HG02678 (cell line): ENCODE measurements around the gene GGA3.

Experiments
- ATAC-seq: cut with Tn5 transposase; IDR thresholded peaks from one replicate; pipeline ENCODE4 v1.9.1; 2021; ENCODE audit warnings: mild to moderate bottlenecking, moderate library complexity; ENCODE audit not compliant: unreplicated experiment

The GGA3 gene

GRCh38 chr17:75250009-75250471, 11.4 kb downstream of the GGA3 start:
- ATAC-seq: peak; percentile 87

DNA sequence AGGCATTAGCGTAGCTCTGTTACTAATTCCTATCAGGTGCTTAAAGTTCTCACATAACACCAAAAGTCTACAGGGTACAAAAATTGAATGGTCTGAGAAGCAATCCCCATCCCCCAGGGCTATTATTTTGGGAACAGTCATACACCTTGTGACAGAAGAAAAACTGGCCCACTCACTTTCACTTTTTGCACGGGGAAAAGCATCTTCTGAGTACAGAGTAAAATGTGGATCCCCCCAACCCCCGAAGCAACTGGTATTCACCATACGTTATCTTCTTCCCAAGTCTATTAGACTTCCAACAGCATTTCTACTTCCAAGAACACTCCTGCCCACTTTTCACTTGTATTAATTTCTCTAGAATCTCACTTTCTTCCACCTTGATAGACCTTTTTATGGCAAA, 11.8 kb downstream of the GGA3 start:
- no peak for ATAC-seq

DNA sequence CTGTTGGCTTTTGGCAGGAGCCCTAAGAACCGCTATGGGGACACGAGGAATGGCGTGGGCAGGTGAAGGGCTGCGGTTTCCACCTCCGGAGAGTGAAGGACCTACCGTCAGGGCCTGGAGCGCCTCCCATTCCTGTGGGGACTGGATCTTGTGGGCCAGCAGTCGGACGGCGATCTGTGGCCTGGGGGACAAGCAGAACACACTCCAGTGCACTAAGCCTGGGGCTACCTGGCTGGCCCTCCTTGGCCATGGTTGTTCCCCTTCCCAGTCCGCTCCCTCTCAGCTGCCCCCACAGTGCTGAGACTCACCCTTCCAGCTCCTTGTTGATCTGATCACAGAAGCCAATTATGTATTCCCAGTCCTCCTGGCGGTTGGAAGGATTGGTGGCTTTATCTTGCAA, 15.0 kb downstream of the GGA3 start:
- no peak for ATAC-seq

DNA sequence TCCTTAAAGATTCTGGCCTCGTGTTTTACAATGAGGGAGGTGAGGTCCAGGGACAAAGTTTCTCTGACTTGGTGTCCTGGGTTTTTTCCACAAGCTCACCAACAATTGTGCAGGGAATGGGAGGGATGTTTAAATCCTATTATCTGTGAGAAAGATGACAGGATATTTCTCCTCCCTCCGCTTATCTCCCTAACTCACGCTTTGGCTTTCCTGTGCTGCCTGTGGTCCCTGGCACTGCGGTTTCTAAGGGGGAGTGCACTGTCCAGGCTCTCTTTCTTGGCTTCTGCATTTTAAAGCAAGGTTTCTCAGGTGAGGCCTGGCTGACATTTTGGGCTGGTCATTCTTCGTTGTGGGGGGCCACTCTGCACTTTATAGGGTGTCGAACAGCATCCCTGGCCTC, 16.4 kb downstream of the GGA3 start:
- ATAC-seq: no peak

GRCh38 chr17:75244133-75244866, 17.1 kb downstream of the GGA3 start:
- ATAC-seq: no peak

GRCh38 chr17:75242461-75243042, 18.9 kb downstream of the GGA3 start:
- ATAC-seq: no peak

DNA sequence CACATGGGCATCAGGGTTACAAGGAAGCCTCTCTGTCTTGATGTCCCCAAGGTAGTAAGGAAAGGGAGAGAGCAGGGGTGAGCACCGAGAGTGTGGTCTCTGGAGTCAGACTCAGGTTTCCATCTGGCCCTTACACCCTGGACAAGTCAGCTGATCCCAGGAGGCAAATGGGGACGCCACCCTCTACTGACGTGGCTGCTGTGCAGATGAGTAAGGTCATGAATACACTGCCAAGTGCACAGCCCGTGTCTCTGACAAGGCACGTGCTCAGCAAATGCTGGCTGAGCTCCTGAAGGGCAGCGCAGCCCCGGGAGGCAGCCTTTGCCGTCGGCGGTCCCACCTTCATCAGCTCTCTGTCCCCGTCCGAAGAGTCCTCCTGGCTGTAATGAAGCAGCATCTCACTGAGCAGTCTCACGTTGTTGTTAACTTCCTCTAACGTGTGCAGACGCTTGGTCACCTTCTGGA, 19.4 kb downstream of the GGA3 start:
- no peak for ATAC-seq

DNA sequence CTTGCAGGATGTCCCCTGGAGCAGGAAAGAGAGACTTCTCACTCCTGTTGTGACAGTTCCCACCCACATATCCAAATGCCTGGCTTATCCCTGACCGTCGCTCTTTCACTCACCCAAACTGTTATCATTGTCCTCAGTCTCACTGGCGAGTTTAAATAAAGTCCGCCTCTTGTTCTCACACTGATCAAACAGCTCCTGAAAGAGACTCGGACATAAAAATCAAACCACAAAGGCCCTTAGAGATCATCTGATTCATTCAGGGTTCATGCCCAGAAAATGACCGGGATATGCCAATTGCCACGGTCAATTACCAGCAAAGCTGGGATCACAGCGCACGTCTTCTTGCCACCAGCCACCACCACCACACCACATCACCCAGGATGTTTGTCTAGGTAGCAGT, 19.9 kb downstream of the GGA3 start:
- no peak for ATAC-seq

GRCh38 chr17:75241143-75241430, 20.3 kb downstream of the GGA3 start:
- no peak for ATAC-seq

- ATAC-seq: no peak
Observed at GRCh38 chr17:75240394-75241142, 20.8 kb downstream of the GGA3 start.

DNA sequence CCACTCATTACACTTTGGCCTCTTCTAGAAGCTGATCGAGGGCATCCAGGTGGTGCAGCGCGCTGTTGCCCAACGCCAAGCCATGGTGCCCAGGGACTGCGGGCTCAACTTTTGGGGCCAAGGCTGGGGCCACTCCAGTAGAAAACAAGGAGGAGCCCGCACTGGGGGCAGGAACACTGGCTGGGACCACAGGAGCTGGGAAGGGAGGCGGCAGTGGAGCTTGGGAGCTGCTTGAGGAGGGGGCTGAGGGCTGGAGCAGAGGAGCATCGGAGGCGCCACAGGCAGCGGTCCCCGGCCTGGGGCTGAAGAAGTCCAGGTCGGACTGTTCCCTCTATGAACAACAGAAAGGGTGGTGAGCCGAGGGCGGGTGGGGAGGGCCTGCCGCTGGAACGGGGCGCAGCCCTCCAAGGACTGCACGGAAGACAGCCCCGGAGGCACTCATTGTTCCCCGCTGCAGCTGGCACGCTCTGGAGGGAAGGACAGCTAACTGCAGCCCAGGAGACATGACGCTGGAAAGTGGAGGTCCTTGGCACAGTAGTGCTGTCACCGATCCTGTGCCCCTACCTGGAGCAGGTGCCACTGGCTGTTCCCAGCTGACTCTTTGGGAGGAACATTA, 21.5 kb downstream of the GGA3 start:
- ATAC-seq: no peak

- ATAC-seq: no peak
Observed at GRCh38 chr17:75239214-75239613, 22.2 kb downstream of the GGA3 start.

- ATAC-seq: no peak
Observed at GRCh38 chr17:75238684-75239191, 22.7 kb downstream of the GGA3 start.

DNA sequence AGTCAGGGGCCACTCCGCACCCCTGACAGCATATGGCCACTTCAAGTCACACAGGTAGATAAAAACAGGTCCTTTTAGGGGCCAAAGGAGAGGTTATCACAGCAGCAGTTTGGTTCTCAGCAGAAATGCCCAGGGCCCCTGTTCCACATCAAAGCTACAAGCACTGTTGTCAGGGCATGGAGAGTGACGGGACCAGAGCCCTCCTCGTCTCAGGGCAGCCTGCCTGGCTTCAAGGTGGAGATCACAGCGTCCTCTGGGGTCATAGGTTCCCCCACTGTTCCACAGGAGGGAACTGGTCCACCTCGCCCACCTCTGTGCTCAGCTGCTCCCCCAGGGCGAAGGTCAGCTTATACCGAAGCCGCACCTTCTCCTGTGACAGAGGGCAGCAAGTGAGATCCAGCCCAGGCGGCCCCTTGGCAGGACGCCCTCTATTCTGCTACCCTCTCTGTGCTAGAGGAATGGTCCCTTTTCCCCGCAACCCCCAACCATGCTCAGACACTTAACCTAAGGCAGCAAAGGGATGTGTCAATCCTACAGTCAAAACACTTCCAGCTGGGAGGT, 23.3 kb downstream of the GGA3 start:
- ATAC-seq: no peak

DNA sequence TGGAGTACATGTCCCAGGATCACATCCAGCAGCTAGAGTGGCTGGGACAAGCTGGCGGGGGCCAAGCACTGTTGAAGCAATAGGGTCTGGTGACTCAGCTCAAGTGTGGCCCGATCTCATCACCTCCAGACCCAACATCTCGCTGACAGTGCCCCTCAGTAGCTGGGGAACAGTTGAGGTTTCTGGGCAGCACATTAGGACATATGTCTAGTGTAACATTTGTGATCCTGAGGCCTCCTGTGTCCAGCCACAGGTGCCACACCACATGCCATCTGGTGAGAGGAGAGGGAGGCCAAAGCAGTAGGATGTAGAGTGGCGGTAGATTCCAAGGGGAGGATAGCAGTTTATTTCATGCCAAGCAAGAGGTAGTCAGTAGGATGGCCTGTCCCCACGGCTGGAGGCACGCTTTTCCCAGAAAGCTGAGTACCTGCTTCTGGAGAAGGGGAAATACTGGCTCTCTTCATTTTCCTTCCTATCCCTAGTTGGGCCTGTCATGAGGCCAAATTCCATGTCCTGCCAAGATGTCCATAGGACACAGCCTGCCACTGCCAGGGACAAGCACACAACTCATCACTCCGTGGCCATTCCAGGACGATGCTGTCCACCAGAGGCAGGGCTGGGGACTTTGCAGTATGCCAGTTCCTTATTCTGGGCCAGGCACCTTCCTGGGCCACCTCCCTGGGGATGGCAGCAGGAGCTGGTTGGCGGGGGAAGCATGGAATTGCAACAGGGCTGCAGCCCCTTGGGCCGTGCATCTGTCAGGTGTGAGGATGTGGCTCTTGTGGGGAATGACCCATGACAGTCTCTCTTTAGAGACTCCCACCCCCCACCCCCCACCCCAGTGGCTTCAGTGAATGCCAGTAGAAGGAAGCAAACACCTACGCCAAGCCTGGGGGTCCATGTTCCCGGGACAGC, 24.0 kb downstream of the GGA3 start:
- ATAC-seq: no peak

GRCh38 chr17:75232786-75233185, 28.6 kb downstream of the GGA3 start:
- ATAC-seq: no peak

DNA sequence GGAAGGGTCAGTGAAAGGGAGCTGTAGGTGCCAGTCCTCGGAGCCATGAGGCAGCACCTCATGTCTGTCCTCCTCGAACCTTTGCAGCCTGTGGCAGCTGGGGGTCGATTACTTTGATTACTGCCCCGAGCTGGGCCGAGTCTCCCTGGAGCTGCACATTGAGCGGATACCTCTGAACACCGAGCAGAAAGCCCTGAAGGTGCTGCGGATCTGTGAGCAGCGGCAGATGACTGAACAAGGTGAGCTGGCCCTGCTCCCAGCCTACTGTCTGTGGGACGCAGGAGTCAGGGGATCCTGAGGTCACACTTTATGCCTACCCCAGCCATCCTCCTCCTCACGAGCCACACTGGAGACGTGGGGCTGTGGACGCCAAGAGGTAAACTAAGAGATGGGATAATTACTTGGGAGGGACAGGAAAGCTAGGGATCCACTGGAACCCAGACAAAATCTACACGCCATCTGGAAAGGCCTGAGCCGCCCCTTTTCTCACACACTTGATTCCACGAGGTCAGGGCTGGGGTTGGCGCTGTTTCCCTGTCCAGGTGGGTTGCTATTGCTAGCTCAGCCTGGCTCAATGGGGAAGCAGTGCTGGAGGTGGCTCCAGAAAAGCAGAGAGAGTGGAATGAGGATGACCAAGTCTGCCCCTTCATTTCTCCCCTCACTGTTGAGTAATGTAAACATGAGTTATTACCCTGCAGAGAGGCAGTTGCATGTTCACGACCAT, 29.5 kb downstream of the GGA3 start:
- no peak for ATAC-seq

DNA sequence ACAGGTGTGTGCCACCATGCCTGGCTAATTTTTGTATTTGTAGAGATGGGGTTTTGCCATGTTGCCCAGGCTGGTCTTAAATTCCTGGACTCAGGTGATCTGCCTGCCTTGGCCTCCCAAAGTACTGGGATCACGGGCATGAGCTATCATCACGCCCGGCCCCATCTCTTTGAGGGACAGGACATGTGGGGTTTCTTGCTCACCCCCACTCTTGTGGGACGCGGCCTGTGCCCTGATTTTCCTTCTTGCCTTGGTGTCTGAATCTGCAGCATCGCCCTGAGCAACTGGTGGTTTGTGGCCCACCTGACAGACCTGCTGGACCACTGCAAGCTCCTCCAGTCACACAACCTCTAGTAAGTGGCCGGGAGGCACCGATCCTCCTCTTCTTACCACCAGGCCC, 30.3 kb downstream of the GGA3 start:
- ATAC-seq: no peak

DNA sequence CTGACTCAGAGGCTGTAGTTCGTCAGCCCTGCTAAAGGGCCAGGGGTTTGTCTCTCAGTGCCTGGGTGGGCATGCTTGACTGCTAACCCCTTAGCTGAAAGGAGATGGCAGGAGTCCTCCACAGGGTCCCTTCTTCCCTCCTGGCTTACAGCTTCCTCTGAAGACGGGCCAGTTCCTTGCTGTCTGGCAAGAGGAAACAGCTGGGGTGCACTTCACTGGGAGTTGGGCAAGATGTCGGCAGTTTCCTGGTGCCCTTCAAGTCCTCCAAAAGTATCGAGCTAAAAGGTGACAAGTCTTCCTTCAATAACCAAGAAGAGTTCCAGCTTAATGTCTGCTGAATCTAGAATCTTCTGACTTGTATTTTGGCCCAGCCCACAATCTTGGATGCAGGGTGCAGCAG, 32.6 kb downstream of the GGA3 start:
- no peak for ATAC-seq

DNA sequence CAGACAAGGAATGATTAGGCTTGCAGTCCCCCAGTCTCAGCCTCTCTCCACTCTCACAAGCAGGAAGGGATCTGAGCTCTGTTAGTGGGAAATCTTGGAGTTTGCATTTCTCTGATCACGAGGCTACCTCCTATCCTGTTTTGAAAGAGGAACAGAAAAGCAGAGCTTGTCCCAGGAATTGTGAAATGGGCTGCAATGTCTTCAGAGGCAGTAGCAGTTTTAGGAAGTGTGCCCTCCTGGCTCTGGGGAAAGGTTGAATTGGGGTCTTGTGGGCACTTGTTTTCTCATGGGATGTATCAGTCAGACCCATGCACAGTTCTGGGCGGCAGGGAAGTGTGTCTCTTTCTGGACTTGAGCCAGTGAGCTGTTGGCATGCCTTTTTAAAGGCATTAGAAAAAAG, 33.1 kb downstream of the GGA3 start:
- ATAC-seq: no peak
